HepG2 (cell line): ENCODE measurements around the gene CDIP1.

Experiments used
- CC2D1A ChIP-seq: sonication (generic); formaldehyde crosslinking; IDR thresholded peaks from 2 replicates; pipeline ENCODE4 v1.8.1; 2023; ENCODE audit warnings: mild to moderate bottlenecking, missing genetic modification reagents
- CHD2 ChIP-seq: IDR thresholded peaks from 2 replicates; pipeline ENCODE4 v1.6.1; 2011; ENCODE audit warnings: low read depth, low read length, improper control_type of control experiment
- CTCF ChIP-seq: sonication (generic); formaldehyde crosslinking; IDR thresholded peaks from 2 replicates; pipeline ENCODE4 v1.5.0; 2020; ENCODE audit warnings: mild to moderate bottlenecking, missing genetic modification reagents, moderate library complexity
- JUNB ChIP-seq: sonication (generic); formaldehyde crosslinking; IDR thresholded peaks from 2 replicates; pipeline ENCODE4 v1.8.0; 2022; ENCODE audit warnings: missing genetic modification reagents, mild to moderate bottlenecking, borderline replicate concordance
- MIXL1 ChIP-seq: IDR thresholded peaks from 2 replicates; pipeline ENCODE4 v1.6.1; 2016
- MLLT10 ChIP-seq: sonication (generic); formaldehyde crosslinking; IDR thresholded peaks from 2 replicates; pipeline ENCODE4 v1.4.0; 2020; ENCODE audit warnings: missing genetic modification reagents
- MYC ChIP-seq: sonication (generic); formaldehyde crosslinking; IDR thresholded peaks from 2 replicates; pipeline ENCODE4 v1.9.0; 2021; ENCODE audit warnings: missing genetic modification reagents, borderline replicate concordance
- POLR2A ChIP-seq, 2 experiments: IDR thresholded peaks; 2 replicates each; pipeline ENCODE4 v1.6.1; 2011; ENCODE audit warnings: low read depth in 2 of 2, low read length in 2 of 2, mild to moderate bottlenecking in 1 of 2, moderate library complexity in 1 of 2; ENCODE audit not compliant: insufficient read depth in 1 of 2
- SKI ChIP-seq: fragments of 450-650 bp; IDR thresholded peaks from one replicate; pipeline ENCODE4 v1.6.1; 2018; ENCODE audit warnings: mild to moderate bottlenecking; ENCODE audit not compliant: partially characterized antibody
- SP4 ChIP-seq: sonication (generic); formaldehyde crosslinking; IDR thresholded peaks from 2 replicates; pipeline ENCODE4 v1.8.1; 2023; ENCODE audit warnings: mild to moderate bottlenecking, missing genetic modification reagents
- TAF1 ChIP-seq: sonication (generic); formaldehyde crosslinking; IDR thresholded peaks from 2 replicates; pipeline ENCODE4 v1.4.0; 2020; ENCODE audit warnings: missing genetic modification reagents
- ZBTB10 ChIP-seq: sonication (generic); formaldehyde crosslinking; IDR thresholded peaks from 2 replicates; pipeline ENCODE4 v1.4.0; 2020; ENCODE audit warnings: missing genetic modification reagents, borderline replicate concordance
- ZNF687 ChIP-seq: sonication (generic); formaldehyde crosslinking; IDR thresholded peaks from 2 replicates; pipeline ENCODE4 v1.5.1; 2020; ENCODE audit warnings: mild to moderate bottlenecking, missing genetic modification reagents, moderate library complexity
- ZNF768 ChIP-seq: sonication (generic); formaldehyde crosslinking; IDR thresholded peaks from 2 replicates; pipeline ENCODE4 v1.4.0; 2020; ENCODE audit warnings: missing genetic modification reagents

DNA sequence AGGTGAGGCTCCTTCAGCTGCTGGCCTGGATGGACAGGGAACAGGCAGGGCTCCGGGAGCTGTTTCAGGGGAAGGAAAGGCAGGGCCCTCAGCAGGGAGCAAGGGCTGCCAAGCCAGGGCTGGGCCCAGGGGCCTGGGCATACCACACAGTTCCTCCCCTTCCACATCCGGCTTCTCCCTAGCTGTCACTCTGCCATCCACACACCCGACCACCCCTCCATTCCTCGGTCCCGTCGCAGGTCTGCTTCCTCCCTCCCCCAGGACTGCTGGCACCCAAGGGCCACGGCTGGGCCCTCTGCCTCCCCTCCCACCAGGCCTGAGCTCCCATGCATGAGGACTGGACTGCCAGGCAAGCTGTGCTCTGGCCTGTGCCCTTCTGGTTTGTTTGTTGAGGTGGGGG, 24.0 kb downstream of the CDIP1 start:
- TF ChIP-seq CTCF (CRISPR knock-in tag): no peak
- TF ChIP-seq MLLT10 (CRISPR knock-in tag): no peak
- no peak for TF ChIP-seq ZBTB10 (CRISPR knock-in tag)
- TF ChIP-seq TAF1: no peak
- TF ChIP-seq CC2D1A: no peak
- TF ChIP-seq SP4: no peak
- no peak for TF ChIP-seq MIXL1 (CRISPR knock-in tag)
- TF ChIP-seq POLR2A (IDR thresholded peaks at IDR 0.05; ENCODE audit: insufficient read depth in 1 of 2, low read depth in 2 of 2, low read length in 2 of 2): no peak
- TF ChIP-seq ZNF768 (CRISPR knock-in tag): no peak
- TF ChIP-seq JUNB (CRISPR knock-in tag): no peak
- TF ChIP-seq MYC (CRISPR knock-in tag): no peak
- TF ChIP-seq ZNF687 (CRISPR knock-in tag): no peak
- no peak for TF ChIP-seq CHD2
- TF ChIP-seq SKI: no peak
